ENCODE measurements around the gene SLC13A5. TPM values are rescaled to one million over a fixed set of nuclear protein-coding genes. Genes with fewer than 3 reads are reported as not detected.
A peak's percentile ranks its signal among the peaks of the same experiment; 100 is the strongest.

Gene SLC13A5
- total RNA-seq, 1 experiment from 2014 or later: 3.1 TPM

GRCh38 chr17:6642592-6642991 lies 70.6 kb downstream of the SLC13A5 start:
- CTCF ChIA-PET: interaction anchor here (0.6 kb wide), 1 partner anchor 1145 kb away, joined by 7 read pairs; no protein-coding TSS in a partner anchor

GRCh38 chr17:6641247-6641863 lies 71.8 kb downstream of the SLC13A5 start:
- peaks cover 28% of the 10 kb centered on the region for H3K4me1 Mint-ChIP-seq (ENCODE audit: low read depth, unreplicated experiment)
- DNase-seq: no peak
- no peak for TF ChIP-seq CTCF (IDR thresholded peaks at IDR 0.05; ENCODE audit: unreplicated experiment)

More at GRCh38 chr17:6642592-6642991, 70.6 kb downstream of the SLC13A5 start:
- Mint-ChIP-seq H3K36me3 (ENCODE audit: insufficient read depth, unreplicated experiment) (peaks cover 47% of the 10 kb centered on the region), H3K9me3 (ENCODE audit: low read depth, unreplicated experiment) (no peaks in the 10 kb centered on the region), H3K27ac (ENCODE audit: unreplicated experiment) (peak overlapping the region; percentile 23), H3K4me3 (ENCODE audit: low read depth, unreplicated experiment) (peak overlapping the region; percentile 94), H3K27me3 (ENCODE audit: unreplicated experiment) (no peaks in the 10 kb centered on the region), H3K4me1 (ENCODE audit: low read depth, unreplicated experiment) (peaks cover 35% of the 10 kb centered on the region)
- intact Hi-C loops (cut with micrococcal nuclease; ENCODE audit: unreplicated experiment): no loop called here
- no peak for DNase-seq
- no peak for TF ChIP-seq CTCF (IDR thresholded peaks at IDR 0.05; ENCODE audit: unreplicated experiment)
- BruUV-seq (replicated peaks): no TSS peak

DNA sequence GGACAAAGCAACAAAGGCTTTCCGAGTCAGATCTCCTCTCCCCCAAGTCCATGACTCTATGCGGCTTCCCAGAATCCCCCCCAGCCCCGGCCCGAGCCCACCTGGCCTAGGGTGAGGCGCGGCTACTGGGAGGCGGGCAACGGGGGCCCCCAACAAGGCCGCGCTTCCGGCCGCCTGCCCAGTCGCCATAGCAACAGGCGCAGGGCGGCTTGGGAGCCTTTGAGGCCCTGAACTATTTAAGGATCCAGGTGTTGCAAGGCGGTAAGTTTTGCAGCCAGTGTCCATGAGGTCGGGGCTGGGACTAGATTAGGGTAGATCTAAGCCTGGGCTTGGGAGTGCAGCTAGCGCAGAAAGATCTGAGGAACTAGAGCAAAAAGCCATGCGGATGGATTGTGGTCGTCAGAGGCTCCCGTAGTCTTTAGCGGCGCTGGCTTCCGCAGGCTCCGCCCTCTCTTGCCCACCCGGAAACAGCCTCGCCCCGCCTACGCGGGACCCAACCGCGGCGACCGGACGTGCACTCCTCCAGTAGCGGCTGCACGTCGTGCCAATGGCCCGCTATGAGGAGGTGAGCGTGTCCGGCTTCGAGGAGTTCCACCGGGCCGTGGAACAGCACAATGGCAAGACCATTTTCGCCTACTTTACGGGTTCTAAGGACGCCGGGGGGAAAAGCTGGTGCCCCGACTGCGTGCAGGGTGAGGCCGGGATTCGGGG lies 72.5 kb downstream of the SLC13A5 start, which contains the start of the genes KIAA0753 and TXNDC17:
TSS of gene KIAA0753 (minus strand) at position 176 of the 711 bp plus-strand sequence. CDS start 5,608 bp downstream, outside the sequence.
TSS of gene TXNDC17 (plus strand) at position 525 of the 711 bp plus-strand sequence. CDS start at position 548, 23 bp downstream.
- no TSS peak for BruUV-seq (replicated peaks)
- H3K36me3 Mint-ChIP-seq (ENCODE audit: insufficient read depth, unreplicated experiment): peaks cover 52% of the 10 kb centered on the region
- peaks cover 28% of the 10 kb centered on the region for H3K4me1 Mint-ChIP-seq (ENCODE audit: low read depth, unreplicated experiment)
- peak; percentile 88 for DNase-seq
- peak within 1 kb of the TSS; percentile 94 for H3K27ac Mint-ChIP-seq (ENCODE audit: unreplicated experiment)
- no peaks in the 10 kb centered on the region for H3K9me3 Mint-ChIP-seq (ENCODE audit: low read depth, unreplicated experiment)
- CTCF ChIA-PET: interaction anchor here (1.2 kb wide), 1 partner anchor 167 kb away, joined by 7 read pairs; no protein-coding TSS in a partner anchor
- H3K27me3 Mint-ChIP-seq (ENCODE audit: unreplicated experiment): no peaks in the 10 kb centered on the region
- H3K4me3 Mint-ChIP-seq (ENCODE audit: low read depth, unreplicated experiment): peak within 1 kb of the TSS; percentile 94
- intact Hi-C loops (cut with micrococcal nuclease; ENCODE audit: unreplicated experiment): no loop called here
- TF ChIP-seq CTCF (IDR thresholded peaks at IDR 0.05; ENCODE audit: unreplicated experiment): no peak

More at GRCh38 chr17:6641247-6641863, 71.8 kb downstream of the SLC13A5 start:
- Mint-ChIP-seq H3K9me3 (ENCODE audit: low read depth, unreplicated experiment) (no peaks in the 10 kb centered on the region), H3K36me3 (ENCODE audit: insufficient read depth, unreplicated experiment) (peaks cover 52% of the 10 kb centered on the region), H3K27ac (ENCODE audit: unreplicated experiment) (peak overlapping the region; percentile 94), H3K27me3 (ENCODE audit: unreplicated experiment) (no peaks in the 10 kb centered on the region), H3K4me3 (ENCODE audit: low read depth, unreplicated experiment) (peak overlapping the region; percentile 94)
- intact Hi-C loops (cut with micrococcal nuclease; ENCODE audit: unreplicated experiment): no loop called here
- TSS peak; percentile 77 for BruUV-seq (replicated peaks)
- CTCF ChIA-PET: no interaction called here

DNA sequence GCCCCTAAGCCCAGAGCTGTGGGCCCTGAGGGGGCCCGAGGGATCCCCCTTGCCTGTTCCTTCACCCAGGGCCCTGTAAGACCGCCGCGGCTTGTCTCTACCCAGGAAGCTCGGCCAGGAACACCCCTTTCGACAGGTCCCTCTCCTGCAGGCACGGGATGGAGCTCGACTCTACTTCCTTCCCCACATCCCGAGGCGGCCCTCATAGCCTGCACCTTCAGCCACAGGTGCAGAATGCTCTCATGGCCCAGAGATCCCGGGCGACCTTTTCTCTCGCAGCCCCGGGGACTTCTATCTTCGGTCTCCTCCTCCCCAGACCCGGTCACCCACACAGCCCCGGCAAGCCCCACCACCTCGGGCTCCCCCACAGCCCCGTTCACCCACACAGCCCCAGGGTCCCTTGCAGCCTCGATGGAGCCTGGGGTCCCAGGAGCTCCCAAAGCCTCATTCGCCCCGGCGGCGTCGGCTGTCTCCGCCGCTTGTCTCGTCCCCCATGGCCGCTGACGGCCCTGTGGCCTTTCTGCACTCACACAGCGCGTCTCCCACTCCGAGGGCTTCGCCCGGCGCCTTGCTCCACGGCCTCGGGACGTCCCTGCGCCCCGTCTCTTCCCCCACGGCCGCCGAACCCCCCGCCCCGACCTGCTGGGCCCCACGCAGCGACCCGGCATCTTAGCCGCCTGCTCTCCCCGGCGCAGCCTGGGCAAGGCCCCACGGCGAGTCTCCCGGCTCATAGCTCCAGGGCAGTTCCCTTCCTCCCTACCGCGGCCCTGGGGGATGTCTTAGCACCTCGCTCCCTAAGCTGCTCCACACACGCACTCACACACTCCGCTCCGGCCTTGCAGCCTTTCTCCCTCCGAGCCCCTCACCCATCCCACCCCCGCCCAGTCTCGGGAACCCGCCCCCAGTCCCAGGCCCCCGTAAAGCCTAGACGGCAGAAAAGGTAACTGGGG lies 73.3 kb downstream of the SLC13A5 start:
- CTCF ChIA-PET: interaction anchor here (1.2 kb wide), 1 partner anchor 167 kb away, joined by 7 read pairs; no protein-coding TSS in a partner anchor
- H3K4me1 Mint-ChIP-seq (ENCODE audit: low read depth, unreplicated experiment): peaks cover 28% of the 10 kb centered on the region
- intact Hi-C loops (cut with micrococcal nuclease; ENCODE audit: unreplicated experiment): no loop called here
- no peaks in the 10 kb centered on the region for H3K27me3 Mint-ChIP-seq (ENCODE audit: unreplicated experiment)
- H3K27ac Mint-ChIP-seq (ENCODE audit: unreplicated experiment): peak overlapping the region; percentile 94
- no TSS peak for BruUV-seq (replicated peaks)
- no peaks in the 10 kb centered on the region for H3K9me3 Mint-ChIP-seq (ENCODE audit: low read depth, unreplicated experiment)
- DNase-seq: peak; percentile 23
- peak overlapping the region; percentile 94 for H3K4me3 Mint-ChIP-seq (ENCODE audit: low read depth, unreplicated experiment)
- H3K36me3 Mint-ChIP-seq (ENCODE audit: insufficient read depth, unreplicated experiment): peaks cover 52% of the 10 kb centered on the region
- no peak for TF ChIP-seq CTCF (IDR thresholded peaks at IDR 0.05; ENCODE audit: unreplicated experiment)
